A673 (cell line): ENCODE results near the gene CRX. TPM values are rescaled to one million over a fixed set of nuclear protein-coding genes. Genes with fewer than 3 reads are reported as not detected.

Experiments
- BruUV-seq: library from RNA; stranded (reverse); fragments of 400-500 nt; replicated peaks from 2 replicates; lab custom pipeline; 2021; lab: Mats Ljungman, UMichigan
- CTCF ChIA-PET: fragments of 300-600 bp; sonication (Branson Sonifier 250); formaldehyde crosslinking; loops from one replicate; lab custom pipeline; 2022; ENCODE audit warnings: antibody characterized with exemption; lab: Charles Lee
- POLR2A ChIA-PET: fragments of 300-600 bp; sonication (Branson Sonifier 250); formaldehyde crosslinking; loops from one replicate; lab custom pipeline; 2022; ENCODE audit warnings: antibody characterized with exemption; ENCODE audit not compliant: low non-redundant PET; lab: Charles Lee
- DNase-seq: peaks from one replicate; pipeline ENCODE4 v3.0.0-alpha.2; 2015; ENCODE audit warnings: low spot score
- H3K27ac ChIP-seq: fragments of 200-600 bp; sonication (generic); 2 replicates; pipeline ENCODE4 v1.5.1; 2016; ENCODE audit warnings: mixed run types, low read depth, mild to moderate bottlenecking, mixed read lengths, antibody characterized with exemption, low read length; ENCODE audit not compliant: poor library complexity, severe bottlenecking
- H3K27me3 ChIP-seq: fragments of 200-600 bp; sonication (generic); replicated peaks from 2 replicates; pipeline ENCODE4 v1.6.1; 2017; ENCODE audit warnings: mixed run types, low read depth, mild to moderate bottlenecking, mixed read lengths, antibody characterized with exemption, low read length; ENCODE audit not compliant: insufficient read depth, poor library complexity
- H3K36me3 ChIP-seq: fragments of 200-600 bp; sonication (generic); 2 replicates; pipeline ENCODE4 v1.6.1; 2016; ENCODE audit warnings: mixed run types, mild to moderate bottlenecking, mixed read lengths, antibody characterized with exemption, low read length; ENCODE audit not compliant: insufficient read depth, poor library complexity, severe bottlenecking
- H3K4me1 ChIP-seq: fragments of 200-600 bp; sonication (generic); 2 replicates; pipeline ENCODE4 v1.6.1; 2017; ENCODE audit warnings: mixed run types, mild to moderate bottlenecking, mixed read lengths, antibody characterized with exemption, low read length; ENCODE audit not compliant: insufficient read depth, poor library complexity, severe bottlenecking
- H3K4me3 ChIP-seq: fragments of 200-600 bp; sonication (generic); 2 replicates; pipeline ENCODE4 v1.5.1; 2016; ENCODE audit warnings: low read depth, mixed run types, mild to moderate bottlenecking, mixed read lengths, low read length; ENCODE audit not compliant: poor library complexity, severe bottlenecking
- H3K9me3 ChIP-seq: fragments of 200-600 bp; sonication (generic); 2 replicates; pipeline ENCODE4 v1.6.1; 2016; ENCODE audit warnings: mixed run types, low read depth, mild to moderate bottlenecking, mixed read lengths, antibody characterized with exemption, low read length; ENCODE audit not compliant: poor library complexity, severe bottlenecking
- CTCF ChIP-seq: fragments of 300-800, 200-600 bp; sonication (generic); conservative IDR thresholded peaks from 2 replicates; pipeline ENCODE4 v1.5.1; 2017; ENCODE audit warnings: low read depth, mild to moderate bottlenecking, antibody characterized with exemption, low read length, moderate library complexity, mixed read lengths
- EZH2 ChIP-seq: fragments of 200-600 bp; sonication (generic); IDR thresholded peaks from 2 replicates; pipeline ENCODE4 v1.6.1; 2017; ENCODE audit warnings: borderline replicate concordance, low read depth, mild to moderate bottlenecking, mixed read lengths, antibody characterized with exemption, low read length; ENCODE audit not compliant: poor library complexity, severe bottlenecking
- intact Hi-C: fragments of 100-400 bp; cut with micrococcal nuclease; formaldehyde crosslinking; loops from one replicate; pipeline ENCODE4 v1.10.0; 2022; ENCODE audit not compliant: unreplicated experiment
- total RNA-seq: library from RNA; stranded (reverse); gene quantifications from 2 replicates; pipeline ENCODE4 v1.2.3, GENCODE V29; 2021

Gene CRX
- total RNA-seq, 1 experiment from 2014 or later = not detected

GRCh38 chr19:47890865-47891621, 69.3 kb downstream of the CRX start:
- H3K9me3 ChIP-seq = no peaks in the 10 kb centered on the region
- no peak overlapping the region for H3K27ac ChIP-seq
- no peaks in the 10 kb centered on the region for H3K4me1 ChIP-seq
- TF ChIP-seq CTCF (no peak), EZH2 (no peak)
- no peaks in the 10 kb centered on the region for H3K36me3 ChIP-seq
- ChIA-PET CTCF (interaction anchor here (0.7 kb wide), 1 partner anchor 49 kb away, joined by 3 read pairs; no protein-coding TSS in a partner anchor), POLR2A (no interaction called here)
- BruUV-seq = no TSS peak
- no peak overlapping the region for H3K4me3 ChIP-seq
- H3K27me3 ChIP-seq = no peaks in the 10 kb centered on the region
- DNase-seq = no peak
- intact Hi-C loops = no loop called here

GRCh38 chr19:47891622-47891922, 69.8 kb downstream of the CRX start:
- CTCF ChIA-PET = interaction anchor here (0.7 kb wide), 1 partner anchor 49 kb away, joined by 3 read pairs; no protein-coding TSS in a partner anchor
- no TSS peak for BruUV-seq

GRCh38 chr19:47891923-47892666, 70.4 kb downstream of the CRX start:
- Histone ChIP-seq H3K27me3 (no peaks in the 10 kb centered on the region), H3K36me3 (no peaks in the 10 kb centered on the region), H3K4me3 (no peak overlapping the region), H3K9me3 (no peaks in the 10 kb centered on the region), H3K4me1 (no peaks in the 10 kb centered on the region), H3K27ac (no peak overlapping the region)
- no peak for DNase-seq
- CTCF ChIA-PET = interaction anchor here (0.7 kb wide), 1 partner anchor 50 kb away, joined by 3 read pairs; no protein-coding TSS in a partner anchor
- intact Hi-C loops = no loop called here
- BruUV-seq = no TSS peak
- no peak for TF ChIP-seq EZH2
- no peak for TF ChIP-seq CTCF
- POLR2A ChIA-PET = no interaction called here

More at GRCh38 chr19:47891622-47891922, 69.8 kb downstream of the CRX start:
- no peak for TF ChIP-seq EZH2
- no peak for TF ChIP-seq CTCF
- H3K27me3 ChIP-seq = no peaks in the 10 kb centered on the region
- intact Hi-C loops = no loop called here
- no peak overlapping the region for H3K27ac ChIP-seq
- POLR2A ChIA-PET = no interaction called here
- no peak overlapping the region for H3K4me3 ChIP-seq
- H3K9me3 ChIP-seq = no peaks in the 10 kb centered on the region
- no peaks in the 10 kb centered on the region for H3K36me3 ChIP-seq
- no peak for DNase-seq
- no peaks in the 10 kb centered on the region for H3K4me1 ChIP-seq

Other genes starting within 250 kb of the CRX start
- gene ZNF541, start 248.8 kb upstream of the CRX start, total RNA-seq = not detected in 2 replicates
- gene BICRA, start 212.8 kb upstream of the CRX start, total RNA-seq = 23.1 and 24.3 TPM in 2 replicates
- 2.9 and 3.0 TPM in 2 replicates for gene EHD2, start 108.5 kb upstream of the CRX start, total RNA-seq
- gene NOP53, start 76.4 kb upstream of the CRX start, total RNA-seq = 146 and 172 TPM in 2 replicates
- gene SELENOW, start 43.2 kb upstream of the CRX start, total RNA-seq = 107 and 121 TPM in 2 replicates
- not detected in 2 replicates for gene TPRX1, start 17.4 kb upstream of the CRX start, total RNA-seq
- gene TPRX2, start 37.3 kb downstream of the CRX start, total RNA-seq = not detected in 2 replicates
- not detected in 2 replicates for gene SULT2A1, start 64.4 kb downstream of the CRX start, total RNA-seq
- gene BSPH1, start 170.2 kb downstream of the CRX start, total RNA-seq = not detected in 2 replicates
- gene ELSPBP1, start 172.7 kb downstream of the CRX start, total RNA-seq = 0.47 and 1.0 TPM in 2 replicates
- gene CABP5, start 222.1 kb downstream of the CRX start, total RNA-seq = not detected in 2 replicates